GM12875 (cell line): ENCODE data around the gene NDC80.

Experiments
- H3K4me3 ChIP-seq: one replicate; pipeline ENCODE4 v1.5.1; 2011; ENCODE audit warnings: low read depth, low read length, control low read depth
- CTCF ChIP-seq: IDR thresholded peaks from 2 replicates; pipeline ENCODE4 v1.5.1; 2011; ENCODE audit warnings: low read depth, mild to moderate bottlenecking, control low read depth, inconsistent platforms, low read length, moderate library complexity, borderline replicate concordance; ENCODE audit not compliant: insufficient read depth

Gene NDC80

GRCh38 chr18:2641638-2642037 lies 70.3 kb downstream of the NDC80 start:
- H3K4me3 ChIP-seq = no peak overlapping the region
- TF ChIP-seq CTCF = no peak

- TF ChIP-seq CTCF = no peak
- no peak overlapping the region for H3K4me3 ChIP-seq
Measured at GRCh38 chr18:2642771-2643170, 71.4 kb downstream of the NDC80 start.

- no peak overlapping the region for H3K4me3 ChIP-seq
- no peak for TF ChIP-seq CTCF
Measured at GRCh38 chr18:2644535-2644934, 73.2 kb downstream of the NDC80 start.

GRCh38 chr18:2651981-2652380 lies 80.6 kb downstream of the NDC80 start:
- TF ChIP-seq CTCF = no peak

GRCh38 chr18:2653467-2653866 lies 82.1 kb downstream of the NDC80 start:
- no peak overlapping the region for H3K4me3 ChIP-seq
- no peak for TF ChIP-seq CTCF

More at GRCh38 chr18:2651981-2652380, 80.6 kb downstream of the NDC80 start:
- H3K4me3 ChIP-seq = no peak overlapping the region

- TF ChIP-seq CTCF = no peak
- H3K4me3 ChIP-seq = peak overlapping the region; percentile 99
Measured at GRCh38 chr18:2654169-2654927, 83.0 kb downstream of the NDC80 start.

- H3K4me3 ChIP-seq = peak overlapping the region; percentile 99
- no peak for TF ChIP-seq CTCF
Measured at GRCh38 chr18:2654928-2655177, 83.5 kb downstream of the NDC80 start.
